ENCODE measurements around the gene STIM1. TPM values are rescaled to one million over a fixed set of nuclear protein-coding genes. Genes with fewer than 3 reads are reported as not detected.

The STIM1 gene
- total RNA-seq, 1 experiment from 2014 or later, result 55.1 TPM

DNA sequence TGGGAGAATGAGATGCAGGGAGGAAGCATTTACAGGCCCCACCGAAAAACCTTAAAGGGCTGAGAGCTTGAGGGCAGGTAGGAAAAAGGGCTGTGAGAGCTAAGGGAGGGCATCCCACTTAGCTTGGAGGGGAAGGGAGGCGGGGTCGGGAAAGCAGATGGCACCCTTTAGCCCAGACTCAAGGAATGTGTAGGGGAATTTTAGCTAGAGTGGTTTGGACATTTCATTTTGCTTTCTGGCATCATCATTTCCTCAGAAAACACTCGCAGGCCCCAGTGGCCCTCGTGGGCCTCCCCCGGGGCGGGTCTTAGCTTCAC is 846 bp upstream of the STIM1 start:
- H3K9me3 Mint-ChIP-seq (ENCODE audit: unreplicated experiment), result no peaks in the 10 kb centered on the region
- POLR2A ChIA-PET, result interaction anchor here (0.8 to 2.6 kb wide), 6 partner anchors 13 to 206 kb away, joined by 3 to 11 read pairs (median 5); partner anchors contain the start of gene RHOG
- peak overlapping the region; percentile 69 for H3K27ac Mint-ChIP-seq (ENCODE audit: unreplicated experiment)

DNA sequence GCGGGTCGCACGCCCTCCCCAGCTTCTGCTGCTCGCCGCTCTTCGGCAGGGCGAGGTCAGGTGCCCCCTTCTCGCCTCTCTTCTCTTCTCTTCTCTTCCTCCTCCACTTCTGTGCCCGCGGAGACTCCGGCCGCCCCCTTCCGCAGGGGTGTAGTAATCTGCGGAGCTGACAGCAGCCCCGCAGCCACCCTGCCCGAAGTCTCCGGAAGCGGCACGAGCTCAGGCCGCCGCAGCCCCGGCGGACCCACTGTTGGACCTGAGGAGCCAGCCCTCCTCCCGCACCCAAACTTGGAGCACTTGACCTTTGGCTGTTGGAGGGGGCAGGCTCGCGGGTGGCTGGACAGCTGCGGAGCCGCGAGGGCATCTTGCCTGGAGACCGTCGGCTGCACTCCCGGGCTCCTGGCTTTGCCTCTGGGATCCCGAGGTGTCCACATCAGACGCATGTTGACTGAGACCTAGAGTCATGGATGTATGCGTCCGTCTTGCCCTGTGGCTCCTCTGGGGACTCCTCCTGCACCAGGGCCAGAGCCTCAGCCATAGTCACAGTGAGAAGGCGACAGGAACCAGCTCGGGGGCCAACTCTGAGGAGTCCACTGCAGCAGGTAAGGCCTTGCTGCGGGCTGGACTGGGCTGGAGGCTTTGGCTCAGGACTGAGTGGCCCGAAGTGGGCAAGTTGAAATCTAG is 486 bp downstream of the STIM1 start:
- H3K4me3 Mint-ChIP-seq (ENCODE audit: unreplicated experiment), result peak overlapping the region; percentile 84
- H3K27ac Mint-ChIP-seq (ENCODE audit: unreplicated experiment), result peak overlapping the region; percentile 68
- H3K9me3 Mint-ChIP-seq (ENCODE audit: unreplicated experiment), result no peaks in the 10 kb centered on the region
- H3K4me1 Mint-ChIP-seq (ENCODE audit: low read depth, unreplicated experiment), result peaks cover 29% of the 10 kb centered on the region
- Histone ChIP-seq H3K4me1 (peaks cover 15% of the 10 kb centered on the region), H3K36me3 (ENCODE audit: control insufficient read depth, insufficient read depth, low read length) (no peaks in the 10 kb centered on the region), H3K4me3 (ENCODE audit: low read depth, low read length) (peak overlapping the region; percentile 92), H3K27me3 (replicated peaks; ENCODE audit: control insufficient read depth, insufficient read depth, low read length) (no peaks in the 10 kb centered on the region), H3K9me3 (no peaks in the 10 kb centered on the region)
- peak; percentile 50 to 60 for DNase-seq
- ChIA-PET POLR2A (interaction anchor here (0.6 to 2.6 kb wide), 6 partner anchors 10 to 217 kb away, joined by 3 to 11 read pairs (median 4); partner anchors contain the start of gene RHOG), CTCF (interaction anchor here (0.7 to 3.6 kb wide), 20 partner anchors 9 to 217 kb away, joined by 3 to 80 read pairs (median 6); partner anchors contain the start of gene RHOG)
- intact Hi-C loops (cut with micrococcal nuclease; ENCODE audit: unreplicated experiment), result loop anchor here (1.0 kb wide), 3 partner anchors 9 to 49 kb away; no protein-coding TSS in a partner anchor
- TF ChIP-seq, protein P1, sequence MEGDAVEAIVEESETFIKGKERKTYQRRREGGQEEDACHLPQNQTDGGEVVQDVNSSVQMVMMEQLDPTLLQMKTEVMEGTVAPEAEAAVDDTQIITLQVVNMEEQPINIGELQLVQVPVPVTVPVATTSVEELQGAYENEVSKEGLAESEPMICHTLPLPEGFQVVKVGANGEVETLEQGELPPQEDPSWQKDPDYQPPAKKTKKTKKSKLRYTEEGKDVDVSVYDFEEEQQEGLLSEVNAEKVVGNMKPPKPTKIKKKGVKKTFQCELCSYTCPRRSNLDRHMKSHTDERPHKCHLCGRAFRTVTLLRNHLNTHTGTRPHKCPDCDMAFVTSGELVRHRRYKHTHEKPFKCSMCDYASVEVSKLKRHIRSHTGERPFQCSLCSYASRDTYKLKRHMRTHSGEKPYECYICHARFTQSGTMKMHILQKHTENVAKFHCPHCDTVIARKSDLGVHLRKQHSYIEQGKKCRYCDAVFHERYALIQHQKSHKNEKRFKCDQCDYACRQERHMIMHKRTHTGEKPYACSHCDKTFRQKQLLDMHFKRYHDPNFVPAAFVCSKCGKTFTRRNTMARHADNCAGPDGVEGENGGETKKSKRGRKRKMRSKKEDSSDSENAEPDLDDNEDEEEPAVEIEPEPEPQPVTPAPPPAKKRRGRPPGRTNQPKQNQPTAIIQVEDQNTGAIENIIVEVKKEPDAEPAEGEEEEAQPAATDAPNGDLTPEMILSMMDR (IDR thresholded peaks at IDR 0.05; ENCODE audit: insufficient read depth in 1 of 2, low read depth in 1 of 2, low read length in 1 of 2, severe bottlenecking in 1 of 2, unreplicated experiment in 1 of 2), result no peak
- peaks cover 12% of the 10 kb centered on the region for H3K36me3 Mint-ChIP-seq (ENCODE audit: insufficient read depth, unreplicated experiment)
- H3K27me3 Mint-ChIP-seq (ENCODE audit: insufficient read depth, unreplicated experiment), result no peaks in the 10 kb centered on the region
- BruUV-seq (replicated peaks), result no TSS peak

More for the DNA sequence above, 846 bp upstream of the STIM1 start:
- Histone ChIP-seq H3K9me3 (no peaks in the 10 kb centered on the region), H3K4me1 (peaks cover 15% of the 10 kb centered on the region), H3K27me3 (replicated peaks; ENCODE audit: control insufficient read depth, insufficient read depth, low read length) (no peaks in the 10 kb centered on the region), H3K4me3 (ENCODE audit: low read depth, low read length) (no peak overlapping the region), H3K36me3 (ENCODE audit: control insufficient read depth, insufficient read depth, low read length) (no peaks in the 10 kb centered on the region)
- Mint-ChIP-seq H3K4me3 (ENCODE audit: unreplicated experiment) (peak overlapping the region; percentile 84), H3K36me3 (ENCODE audit: insufficient read depth, unreplicated experiment) (peaks cover 12% of the 10 kb centered on the region), H3K27me3 (ENCODE audit: insufficient read depth, unreplicated experiment) (no peaks in the 10 kb centered on the region), H3K4me1 (ENCODE audit: low read depth, unreplicated experiment) (peaks cover 25% of the 10 kb centered on the region)
- TF ChIP-seq, protein P1 (IDR thresholded peaks at IDR 0.05; ENCODE audit: insufficient read depth in 1 of 2, low read depth in 1 of 2, low read length in 1 of 2, severe bottlenecking in 1 of 2, unreplicated experiment in 1 of 2), result no peak
- DNase-seq, result no peak
- CTCF ChIA-PET, result interaction anchor here (0.6 to 3.6 kb wide), 30 partner anchors 10 to 1831 kb away, joined by 3 to 80 read pairs (median 6); partner anchors contain the start of gene RHOG
- no TSS peak for BruUV-seq (replicated peaks)
- intact Hi-C loops (cut with micrococcal nuclease; ENCODE audit: unreplicated experiment), result loop anchor here (1.0 kb wide), 3 partner anchors 105 to 218 kb away; no protein-coding TSS in a partner anchor

DNA sequence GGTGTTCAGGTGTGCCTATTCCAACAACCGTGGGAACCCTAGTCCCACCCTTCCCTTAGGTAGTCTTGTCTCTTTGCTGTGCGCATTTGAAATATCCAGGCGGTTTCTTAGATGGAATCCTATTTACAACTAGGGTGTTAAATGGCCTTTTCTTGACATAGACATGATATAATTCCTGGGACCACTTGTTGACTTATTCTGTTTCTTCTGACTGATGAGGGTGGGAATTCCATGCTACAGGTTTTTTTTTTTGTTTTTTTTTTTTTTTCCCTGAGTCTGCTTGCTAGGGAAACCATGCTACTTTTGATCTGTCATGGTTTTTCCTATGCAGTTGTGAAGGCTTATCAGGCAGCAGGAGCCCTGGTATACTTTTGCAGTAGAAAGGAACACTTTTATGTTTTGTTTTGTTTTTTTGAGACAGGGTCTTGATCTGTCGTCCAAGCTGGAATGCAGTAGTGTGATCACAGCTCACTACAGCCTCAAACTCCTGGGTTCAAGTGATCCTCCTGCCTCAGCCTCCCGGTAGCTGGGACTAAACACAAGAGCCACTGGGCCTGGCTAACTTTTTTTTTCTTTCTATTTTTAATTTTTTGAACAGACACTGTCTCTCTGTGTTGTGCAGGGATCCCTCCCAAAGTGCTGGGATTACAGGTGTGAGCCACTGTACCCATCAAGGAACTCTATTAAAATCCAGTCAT is 1.5 kb downstream of the STIM1 start:
- ChIA-PET POLR2A (interaction anchor here (2.6 kb wide), 1 partner anchor 16 kb away, joined by 11 read pairs; the partner anchor contains the start of gene RHOG), CTCF (interaction anchor here (1.0 to 3.6 kb wide), 3 partner anchors 16 to 216 kb away, joined by 3 to 80 read pairs (median 63); partner anchors contain the start of gene RHOG)
- Histone ChIP-seq H3K36me3 (ENCODE audit: control insufficient read depth, insufficient read depth, low read length) (no peaks in the 10 kb centered on the region), H3K4me3 (ENCODE audit: low read depth, low read length) (peak overlapping the region; percentile 92), H3K9me3 (no peaks in the 10 kb centered on the region), H3K4me1 (peaks cover 15% of the 10 kb centered on the region), H3K27me3 (replicated peaks; ENCODE audit: control insufficient read depth, insufficient read depth, low read length) (no peaks in the 10 kb centered on the region)
- Mint-ChIP-seq H3K27me3 (ENCODE audit: insufficient read depth, unreplicated experiment) (no peaks in the 10 kb centered on the region), H3K4me3 (ENCODE audit: unreplicated experiment) (peak overlapping the region; percentile 84), H3K27ac (ENCODE audit: unreplicated experiment) (no peak overlapping the region), H3K36me3 (ENCODE audit: insufficient read depth, unreplicated experiment) (peaks cover 12% of the 10 kb centered on the region), H3K9me3 (ENCODE audit: unreplicated experiment) (no peaks in the 10 kb centered on the region), H3K4me1 (ENCODE audit: low read depth, unreplicated experiment) (peaks cover 31% of the 10 kb centered on the region)
- DNase-seq, result no peak
- intact Hi-C loops (cut with micrococcal nuclease; ENCODE audit: unreplicated experiment), result loop anchor here (1.0 kb wide), 1 partner anchor 8 kb away; no protein-coding TSS in a partner anchor
- TSS peak; percentile 25 for BruUV-seq (replicated peaks)
- TF ChIP-seq, protein P1 (IDR thresholded peaks at IDR 0.05; ENCODE audit: insufficient read depth in 1 of 2, low read depth in 1 of 2, low read length in 1 of 2, severe bottlenecking in 1 of 2, unreplicated experiment in 1 of 2), result no peak

Data from Caco-2 (cell line).